Kidney epithelial cell (primary cell): ENCODE measurements around the gene RBM28. TPM values are rescaled to one million over a fixed set of nuclear protein-coding genes. Genes with fewer than 3 reads are reported as not detected.

Experiments
- DNase-seq: peaks from one replicate; pipeline ENCODE4 v3.0.0-alpha.2; 2010; ENCODE audit warnings: low read depth
- H3K27me3 ChIP-seq: 2 replicates; pipeline ENCODE4 v1.6.0; 2011; ENCODE audit warnings: low read length; ENCODE audit not compliant: control insufficient read depth, insufficient read depth
- H3K36me3 ChIP-seq: 2 replicates; pipeline ENCODE4 v1.5.1; 2011; ENCODE audit warnings: low read length; ENCODE audit not compliant: control insufficient read depth, insufficient read depth
- H3K4me3 ChIP-seq: 2 replicates; pipeline ENCODE4 v1.5.1; 2011; ENCODE audit warnings: low read depth, mild to moderate bottlenecking, control low read depth, low read length
- total RNA-seq: library from RNA; depleted of rRNA; stranded (reverse); fragments of >200 nt; gene quantifications from 2 replicates; pipeline ENCODE4 v1.2.3, GENCODE V29; 2015
- TF ChIP-seq, protein P1 (sequence below): IDR thresholded peaks from 2 replicates; pipeline ENCODE4 v1.5.1; 2011; ENCODE audit warnings: mild to moderate bottlenecking, moderate library complexity, low read length, control low read depth, inconsistent platforms; ENCODE audit not compliant: insufficient read depth, poor library complexity, severe bottlenecking

The RBM28 gene
- total RNA-seq, 1 donor from 2014 or later: 25.9 TPM

DNA sequence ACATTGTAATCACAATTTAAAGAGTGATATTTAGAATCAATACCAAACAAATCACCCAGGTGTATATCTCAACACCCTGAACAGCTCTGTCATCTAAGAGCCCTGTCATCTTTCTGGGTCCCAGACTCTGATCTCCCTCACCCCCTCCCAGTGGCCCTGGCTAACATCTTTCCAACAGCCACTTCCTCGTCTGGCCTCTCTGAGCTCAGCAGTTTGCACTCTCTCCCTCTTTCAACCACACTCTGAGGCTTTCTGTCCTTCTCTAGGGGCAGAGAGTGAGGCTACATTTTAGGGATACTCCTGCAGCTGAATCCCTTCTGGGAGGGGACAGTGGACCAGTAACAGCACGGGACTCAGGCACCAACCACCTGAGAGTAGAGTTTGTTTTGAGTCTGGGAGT lies 34.9 kb upstream of the RBM28 start:
- Histone ChIP-seq H3K36me3 (no peaks in the 10 kb centered on the region), H3K27me3 (no peaks in the 10 kb centered on the region), H3K4me3 (no peak overlapping the region)
- DNase-seq: no peak
- TF ChIP-seq, protein P1, sequence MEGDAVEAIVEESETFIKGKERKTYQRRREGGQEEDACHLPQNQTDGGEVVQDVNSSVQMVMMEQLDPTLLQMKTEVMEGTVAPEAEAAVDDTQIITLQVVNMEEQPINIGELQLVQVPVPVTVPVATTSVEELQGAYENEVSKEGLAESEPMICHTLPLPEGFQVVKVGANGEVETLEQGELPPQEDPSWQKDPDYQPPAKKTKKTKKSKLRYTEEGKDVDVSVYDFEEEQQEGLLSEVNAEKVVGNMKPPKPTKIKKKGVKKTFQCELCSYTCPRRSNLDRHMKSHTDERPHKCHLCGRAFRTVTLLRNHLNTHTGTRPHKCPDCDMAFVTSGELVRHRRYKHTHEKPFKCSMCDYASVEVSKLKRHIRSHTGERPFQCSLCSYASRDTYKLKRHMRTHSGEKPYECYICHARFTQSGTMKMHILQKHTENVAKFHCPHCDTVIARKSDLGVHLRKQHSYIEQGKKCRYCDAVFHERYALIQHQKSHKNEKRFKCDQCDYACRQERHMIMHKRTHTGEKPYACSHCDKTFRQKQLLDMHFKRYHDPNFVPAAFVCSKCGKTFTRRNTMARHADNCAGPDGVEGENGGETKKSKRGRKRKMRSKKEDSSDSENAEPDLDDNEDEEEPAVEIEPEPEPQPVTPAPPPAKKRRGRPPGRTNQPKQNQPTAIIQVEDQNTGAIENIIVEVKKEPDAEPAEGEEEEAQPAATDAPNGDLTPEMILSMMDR: no peak

- DNase-seq: no peak
- Histone ChIP-seq H3K4me3 (no peak overlapping the region), H3K27me3 (no peaks in the 10 kb centered on the region), H3K36me3 (no peaks in the 10 kb centered on the region)
- TF ChIP-seq, protein P1: no peak
Measured at GRCh38 chr7:128376077-128376476, 32.4 kb upstream of the RBM28 start.

DNA sequence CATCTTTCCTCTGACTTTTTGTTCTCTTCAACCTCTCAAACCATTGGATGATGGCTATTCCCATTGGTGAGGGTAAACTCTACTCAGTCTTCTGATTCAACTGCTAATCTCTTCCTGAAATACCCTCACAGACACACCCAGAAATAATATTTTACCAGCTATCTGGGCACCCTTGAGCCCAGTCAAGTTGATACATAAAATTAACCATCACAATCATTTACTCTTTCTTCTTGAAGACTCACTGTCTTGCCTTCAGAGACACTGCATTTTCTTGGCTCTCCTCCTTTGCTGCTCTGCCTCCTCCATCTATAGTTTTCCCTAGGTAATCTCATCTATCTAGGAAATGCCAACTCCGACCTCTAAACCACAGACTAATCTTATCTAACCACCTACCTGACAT lies 30.3 kb upstream of the RBM28 start:
- Histone ChIP-seq H3K36me3 (no peaks in the 10 kb centered on the region), H3K27me3 (no peaks in the 10 kb centered on the region), H3K4me3 (no peak overlapping the region)
- no peak for DNase-seq
- TF ChIP-seq, protein P1: no peak

- no peak for DNase-seq
- no peak overlapping the region for H3K4me3 ChIP-seq
- H3K27me3 ChIP-seq: no peaks in the 10 kb centered on the region
- H3K36me3 ChIP-seq: no peaks in the 10 kb centered on the region
- TF ChIP-seq, protein P1: no peak
Measured at GRCh38 chr7:128373606-128374005, 29.9 kb upstream of the RBM28 start.

DNA sequence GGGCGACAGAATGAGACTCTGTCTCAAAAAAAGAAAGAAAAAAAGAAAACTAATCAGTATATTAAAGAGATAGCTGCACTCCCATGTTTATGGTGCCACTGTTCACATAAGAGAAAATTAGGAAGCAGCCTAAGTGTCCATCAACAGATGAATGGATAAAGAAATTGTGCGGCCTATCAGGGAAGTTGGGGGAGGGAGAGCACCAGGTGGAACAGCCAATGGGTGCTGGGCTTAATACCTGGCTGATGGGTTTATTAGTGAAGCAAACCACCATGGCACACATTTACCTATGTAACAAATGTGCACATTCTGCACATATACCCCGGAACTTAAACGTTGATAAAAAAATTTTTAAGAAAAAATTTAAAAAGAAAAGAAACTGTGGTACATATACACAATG lies 26.8 kb upstream of the RBM28 start:
- H3K4me3 ChIP-seq: no peak overlapping the region

DNA sequence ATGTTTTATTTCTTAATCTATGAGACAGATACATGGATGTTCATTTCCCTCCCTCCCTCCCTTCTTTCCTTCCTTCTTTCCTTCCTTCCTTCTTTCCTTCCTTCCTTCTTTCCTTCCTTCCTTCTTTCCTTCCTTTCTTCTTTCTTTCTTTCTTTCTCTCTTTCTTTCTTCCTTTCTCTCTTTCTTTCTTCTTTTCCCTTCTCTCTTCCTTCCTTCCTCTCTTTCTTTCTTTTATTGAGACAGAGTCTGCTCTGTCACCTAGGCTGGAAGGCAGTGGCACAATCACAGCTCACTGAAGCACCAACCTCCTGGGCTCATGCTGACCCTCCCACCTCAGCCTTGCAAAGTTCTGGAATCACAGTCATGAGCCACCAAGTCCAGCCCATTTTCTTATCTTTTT lies 23.3 kb upstream of the RBM28 start:
- TF ChIP-seq, protein P1: no peak
- H3K27me3 ChIP-seq: peaks cover 21% of the 10 kb centered on the region
- H3K4me3 ChIP-seq: no peak overlapping the region
- no peak for DNase-seq
- H3K36me3 ChIP-seq: no peaks in the 10 kb centered on the region

More for the DNA sequence above, 26.8 kb upstream of the RBM28 start:
- TF ChIP-seq, protein P1: no peak
- no peak for DNase-seq
- Histone ChIP-seq H3K27me3 (peaks cover 4% of the 10 kb centered on the region), H3K36me3 (no peaks in the 10 kb centered on the region)
